Adipose tissue (tissue), 3 donors: ENCODE data around the gene CLK4. TPM values are rescaled to one million over a fixed set of nuclear protein-coding genes. Genes with fewer than 3 reads are reported as not detected.

Experiments used
- H3K27ac ChIP-seq: one replicate; pipeline ENCODE4 v1.5.1; 2013; ENCODE audit warnings: low read depth, low read length
- WGBS, 3 donors: extraction: QIAGEN DNeasy Blood & Tissue Kit; methylation state at CpG; one replicate each; pipeline ENCODE4 v1.1.7; 2013; 5-methylcytosine and 5-hydroxymethylcytosine counted together
- polyA plus RNA-seq, 3 donors: library from polyadenylated mRNA; stranded (reverse); fragments of 200-250 nt; gene quantifications; one replicate each; pipeline ENCODE4 v1.2.3, GENCODE V29; 2013
- donor health status: healthy with polysubstance abuse.
- donor health status: Bipolar disorder and iron deficiency.
- donor health status: healthy.

The CLK4 gene
- polyA plus RNA-seq, 3 donors: 13.3 to 23.1 (median 15.9) TPM

DNA sequence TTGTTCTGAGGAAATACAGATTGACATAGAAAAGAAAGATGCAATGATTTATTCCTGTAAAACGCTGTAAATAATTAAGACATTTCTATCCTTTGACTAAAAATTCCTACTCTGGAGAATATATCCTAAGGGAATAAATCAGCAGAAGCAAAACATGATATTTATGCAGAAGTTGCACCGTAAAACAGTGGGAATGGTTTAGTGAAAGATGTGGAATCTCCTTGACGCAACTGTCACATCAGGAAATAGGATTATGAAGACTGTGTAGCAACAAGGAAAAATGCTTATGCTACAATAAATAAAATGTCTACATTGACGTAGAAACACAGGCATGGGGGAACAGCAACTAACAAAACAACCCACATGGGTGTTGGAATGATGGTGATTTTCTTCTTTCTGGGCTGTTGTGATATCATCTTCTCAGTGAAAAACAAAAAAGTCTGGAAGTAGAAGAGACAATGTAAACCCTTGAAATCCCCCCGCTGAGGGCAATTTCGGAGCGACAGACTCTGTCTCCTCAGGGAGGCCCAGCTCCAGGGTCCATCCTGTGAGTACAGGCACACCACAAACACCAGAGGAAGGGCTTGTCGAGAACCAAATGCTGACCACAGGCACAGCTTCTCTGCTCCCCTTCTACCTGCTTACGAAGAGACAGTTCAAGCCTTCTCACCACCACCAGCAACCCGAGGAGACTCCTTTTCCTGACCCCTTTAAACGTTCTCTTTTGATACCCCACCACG is 61.9 kb downstream of the CLK4 start:
- WGBS, 3 donors: 40 to 53% (median 49%) methylated on average over 12 of the region's 12 CpGs
- no peak overlapping the region for H3K27ac ChIP-seq

DNA sequence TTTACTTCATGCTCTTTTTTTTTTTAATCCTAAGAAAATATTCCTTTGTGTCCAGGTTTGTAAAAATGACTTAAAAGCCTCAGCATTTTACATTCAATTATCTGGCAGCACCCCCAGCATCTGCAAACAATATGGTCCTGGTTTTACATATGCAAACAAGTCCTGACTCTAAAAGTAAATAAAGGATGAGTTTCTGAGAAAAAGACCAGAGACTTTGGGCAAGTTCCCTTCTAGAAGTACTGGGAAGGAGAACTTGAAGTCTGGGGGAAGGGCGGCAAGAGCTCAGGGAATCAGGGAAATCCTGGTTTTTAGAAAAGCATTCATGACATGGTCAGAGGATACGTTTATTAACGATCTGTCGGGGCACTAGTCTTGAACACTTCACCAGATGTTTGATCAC is 62.5 kb downstream of the CLK4 start:
- WGBS, 3 donors: 9 to 20% (median 18%) methylated on average over 4 of the region's 4 CpGs
- no peak overlapping the region for H3K27ac ChIP-seq

DNA sequence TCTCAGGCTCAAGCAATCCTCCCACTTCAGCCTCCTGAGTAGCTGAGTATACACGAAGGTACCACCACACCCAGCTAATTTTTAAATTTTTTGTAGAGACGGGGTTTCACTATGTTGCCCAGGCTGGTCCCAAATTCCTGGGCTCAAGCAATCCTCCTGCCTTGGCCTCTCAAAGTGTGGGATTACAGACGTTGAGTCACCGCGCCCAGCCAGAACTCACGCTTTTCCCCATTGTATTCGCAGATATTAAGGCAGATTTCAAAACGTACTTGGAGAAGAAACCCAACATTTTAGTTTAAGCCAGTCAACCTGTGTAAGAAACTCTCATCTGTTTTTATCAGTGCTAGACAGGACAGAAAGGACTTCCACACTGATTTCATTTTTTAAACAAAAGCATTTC is 63.2 kb downstream of the CLK4 start:
- WGBS, 3 donors: 68 to 91% (median 90%) methylated on average over 8 of the region's 8 CpGs

DNA sequence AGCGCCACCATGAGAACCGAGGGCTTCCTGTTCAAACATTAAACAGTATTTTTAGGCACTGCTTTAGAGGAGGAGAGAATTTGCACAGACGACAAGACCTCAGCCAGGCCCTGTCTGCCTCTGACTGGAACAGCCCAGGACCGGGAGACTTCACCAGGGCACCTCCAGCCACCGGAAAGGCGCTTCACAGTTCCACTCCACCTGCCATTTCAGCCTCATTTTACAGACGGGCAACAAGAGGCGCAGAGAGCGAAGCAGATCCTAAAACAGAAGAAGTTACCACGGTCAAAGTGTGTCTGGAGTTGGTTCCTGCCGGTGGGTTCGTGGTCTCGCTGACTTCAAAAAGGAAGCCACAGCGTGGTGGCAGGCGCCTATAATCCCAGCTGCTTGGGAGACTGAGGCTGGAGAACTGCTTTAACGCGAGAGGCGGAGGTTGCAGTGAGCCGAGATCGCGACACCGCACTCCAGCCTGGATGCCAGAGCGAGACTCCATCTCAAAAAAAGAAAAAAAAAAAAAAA is 65.0 kb downstream of the CLK4 start:
- WGBS, 3 donors: 69 to 77% (median 69%) methylated on average over 23 of the region's 23 CpGs
- no peak overlapping the region for H3K27ac ChIP-seq

More for the DNA sequence above, 63.2 kb downstream of the CLK4 start:
- no peak overlapping the region for H3K27ac ChIP-seq

DNA sequence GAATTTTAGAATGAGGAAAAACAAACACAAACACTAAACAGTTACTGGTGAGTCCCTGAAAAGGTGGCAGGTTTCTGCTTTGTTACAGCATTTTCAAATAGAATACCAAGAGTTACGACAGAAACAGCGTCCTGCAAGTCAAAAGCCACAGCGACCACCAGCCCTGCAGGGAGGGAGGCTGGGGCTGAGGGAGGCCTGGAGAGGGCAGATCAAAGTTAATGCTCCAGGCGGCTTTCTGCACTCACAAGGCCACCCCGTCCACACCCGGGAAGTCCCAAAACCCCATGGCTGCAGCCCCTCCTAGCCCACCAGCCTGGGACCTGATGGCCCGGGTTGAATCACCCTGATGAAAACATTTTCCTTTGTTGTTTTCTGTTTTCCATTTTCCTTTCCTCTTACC is 65.9 kb downstream of the CLK4 start:
- WGBS, 3 donors: 68 to 76% (median 69%) methylated on average over 7 of the region's 7 CpGs
- H3K27ac ChIP-seq: no peak overlapping the region

DNA sequence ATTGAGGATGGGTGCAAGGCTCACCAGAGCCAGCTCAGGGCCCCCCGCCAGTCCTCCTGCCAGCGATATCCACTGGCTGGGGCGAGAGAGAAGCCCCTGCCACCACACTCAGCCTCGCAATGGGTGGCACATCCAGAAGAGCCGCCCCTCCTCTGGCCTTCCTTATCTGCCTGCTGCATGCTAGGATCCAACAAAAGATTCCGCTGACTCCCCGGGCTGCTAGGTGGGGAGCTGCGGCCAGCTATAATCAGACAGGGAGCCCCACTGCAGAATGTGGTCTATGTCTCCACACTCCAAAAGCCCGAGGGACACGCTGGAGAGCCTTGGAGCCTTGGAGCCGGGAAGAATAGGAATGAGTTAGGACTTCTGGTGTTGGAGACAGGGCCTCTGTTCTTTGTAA is 69.4 kb downstream of the CLK4 start:
- H3K27ac ChIP-seq: no peak overlapping the region
- WGBS, 3 donors: 79 to 91% (median 90%) methylated on average over 11 of the region's 11 CpGs

DNA sequence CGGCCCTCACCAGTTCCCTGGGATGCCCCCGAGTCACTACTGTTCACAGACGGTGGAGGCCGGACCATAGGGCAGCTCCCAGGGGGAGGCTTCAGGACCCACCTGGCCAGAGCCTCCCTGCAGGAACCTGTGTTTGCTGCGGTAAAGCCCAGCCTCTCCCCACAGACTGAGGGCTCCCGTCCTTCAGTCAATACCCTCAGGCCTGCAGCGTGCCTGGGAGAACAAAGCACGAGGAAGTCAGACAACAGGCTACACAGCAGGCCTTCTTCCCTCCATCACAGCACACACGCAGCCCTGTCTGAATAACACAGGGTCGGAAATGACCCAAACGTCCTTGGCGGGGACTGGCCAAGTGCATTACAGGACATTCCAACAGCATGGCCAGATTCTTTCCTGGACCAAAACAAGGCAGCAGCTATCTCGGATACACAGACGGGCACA is 71.1 kb downstream of the CLK4 start:
- WGBS, 3 donors: 68 to 86% (median 85%) methylated on average over 14 of the region's 14 CpGs
- no peak overlapping the region for H3K27ac ChIP-seq

DNA sequence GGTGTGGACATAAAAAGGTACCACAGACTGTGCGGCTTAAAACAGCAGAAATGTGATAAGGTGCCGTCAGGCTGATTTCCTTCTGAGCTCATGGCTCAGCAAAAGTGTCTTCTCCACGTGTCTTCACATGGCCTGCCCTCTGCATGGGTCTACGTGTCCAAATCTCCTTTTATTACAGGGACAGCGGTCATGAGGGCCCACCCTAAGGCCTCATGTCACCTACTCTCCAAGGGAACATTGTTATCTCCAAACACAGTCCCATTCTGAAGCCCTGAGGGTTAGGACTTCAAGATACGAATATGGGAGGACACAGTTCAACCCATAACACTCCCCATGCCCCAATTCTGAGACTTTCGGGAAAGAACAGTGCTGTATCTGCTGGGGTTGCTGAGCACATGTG is 71.8 kb downstream of the CLK4 start:
- H3K27ac ChIP-seq: no peak overlapping the region
- WGBS, 3 donors: 77 to 90% (median 86%) methylated on average over 7 of the region's 7 CpGs

DNA sequence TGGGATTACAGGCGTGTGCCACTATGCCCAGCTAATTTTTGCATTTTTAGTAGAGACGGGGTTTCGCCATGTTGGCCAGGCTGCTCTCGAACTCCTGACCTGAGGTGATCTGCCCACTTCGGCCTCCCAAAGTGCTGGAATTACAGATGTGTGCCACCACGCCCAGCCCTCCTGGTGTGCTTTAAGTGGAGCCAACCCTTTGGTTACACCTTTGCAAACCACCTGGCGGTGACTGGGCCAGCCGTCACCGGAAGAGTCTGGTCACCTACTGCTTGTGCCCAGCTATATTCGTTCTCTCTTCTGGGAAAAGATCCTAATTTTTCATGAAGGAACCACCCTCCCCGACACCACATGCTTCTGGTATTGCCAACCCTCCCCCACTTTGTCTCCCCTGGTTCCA is 72.5 kb downstream of the CLK4 start:
- 90% methylated on average over 11 of the region's 11 CpGs for WGBS, 3 donors
- H3K27ac ChIP-seq: no peak overlapping the region

DNA sequence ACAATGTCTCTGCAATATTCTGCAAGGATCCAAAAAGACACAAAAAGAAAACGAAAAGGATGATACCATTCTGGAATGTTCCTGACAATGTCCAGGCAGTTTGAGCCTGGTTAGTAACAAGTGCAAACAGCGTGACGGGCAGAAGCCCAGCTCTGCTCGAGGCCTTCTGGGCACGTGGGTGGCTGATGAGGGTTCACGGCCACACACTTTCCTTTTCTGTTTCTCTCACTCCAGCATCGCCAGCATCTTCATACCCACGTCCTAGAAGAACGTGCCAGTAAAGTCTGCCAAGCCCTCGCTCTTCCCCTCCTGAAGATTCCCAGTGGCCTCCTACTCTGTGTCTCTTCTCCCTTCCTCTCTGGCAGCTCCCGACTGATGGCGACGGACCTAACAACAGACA is 73.3 kb downstream of the CLK4 start:
- WGBS, 3 donors: 69 to 87% (median 73%) methylated on average over 13 of the region's 13 CpGs
- no peak overlapping the region for H3K27ac ChIP-seq

Other genes with a start within 250 kb of the CLK4 start
- under 1 TPM; 0.07 to 0.85 (median 0.45) TPM for gene COL23A1, start 36.7 kb downstream of the CLK4 start, polyA plus RNA-seq
- 1 to 10 TPM; 6.7 to 8.0 (median 7.1) TPM for gene ZNF354A, start 103.6 kb upstream of the CLK4 start, polyA plus RNA-seq
- gene ZNF354B, start 232.9 kb upstream of the CLK4 start, polyA plus RNA-seq: 10 to 100 TPM in 1 of 3 donors, 1 to 10 TPM in 2; 5.5 to 10.3 (median 8.2) TPM